NCI-H345 (cell line): ENCODE data around the gene TIGIT.
A peak's percentile ranks its signal among the peaks of the same experiment; 100 is the strongest.

Experiments used
- DNase-seq: peaks from one replicate; lab custom pipeline; 2025; lab: John Stamatoyannopoulos, UW

Gene TIGIT

GRCh38 chr3:114310695-114311094 lies 16.9 kb downstream of the TIGIT start:
- DNase-seq, result no peak

GRCh38 chr3:114313426-114313825 lies 19.6 kb downstream of the TIGIT start:
- DNase-seq, result no peak

- no peak for DNase-seq
Observed at GRCh38 chr3:114314282-114314681, 20.5 kb downstream of the TIGIT start.

- DNase-seq, result no peak
Observed at GRCh38 chr3:114318295-114318694, 24.5 kb downstream of the TIGIT start.

GRCh38 chr3:114319453-114319852 lies 25.6 kb downstream of the TIGIT start:
- DNase-seq, result peak; percentile 72

GRCh38 chr3:114320246-114320645 lies 26.4 kb downstream of the TIGIT start:
- no peak for DNase-seq

GRCh38 chr3:114323546-114324254 lies 29.9 kb downstream of the TIGIT start:
- DNase-seq, result no peak

- DNase-seq, result no peak
Observed at GRCh38 chr3:114327665-114328064, 33.8 kb downstream of the TIGIT start.

- no peak for DNase-seq
Observed at GRCh38 chr3:114328345-114328744, 34.5 kb downstream of the TIGIT start.

GRCh38 chr3:114329823-114330222 lies 36.0 kb downstream of the TIGIT start:
- DNase-seq, result no peak

- DNase-seq, result no peak
Observed at GRCh38 chr3:114331007-114331406, 37.2 kb downstream of the TIGIT start.

GRCh38 chr3:114331710-114332109 lies 37.9 kb downstream of the TIGIT start:
- DNase-seq, result no peak

GRCh38 chr3:114332342-114333179 lies 38.7 kb downstream of the TIGIT start:
- no peak for DNase-seq

GRCh38 chr3:114333180-114333922 lies 39.5 kb downstream of the TIGIT start:
- no peak for DNase-seq

GRCh38 chr3:114333923-114334240 lies 40.1 kb downstream of the TIGIT start:
- no peak for DNase-seq

- no peak for DNase-seq
Observed at GRCh38 chr3:114336122-114336697, 42.4 kb downstream of the TIGIT start.

GRCh38 chr3:114336857-114337256 lies 43.0 kb downstream of the TIGIT start:
- no peak for DNase-seq

- DNase-seq, result no peak
Observed at GRCh38 chr3:114338651-114339357, 45.0 kb downstream of the TIGIT start.

GRCh38 chr3:114344492-114344891 lies 50.7 kb downstream of the TIGIT start:
- DNase-seq, result no peak

- no peak for DNase-seq
Observed at GRCh38 chr3:114350271-114350670, 56.4 kb downstream of the TIGIT start.

GRCh38 chr3:114350690-114351089 lies 56.9 kb downstream of the TIGIT start:
- no peak for DNase-seq
